Natural killer cell (primary cell): ENCODE results near the gene ENAH. TPM values are rescaled to one million over a fixed set of nuclear protein-coding genes. Genes with fewer than 3 reads are reported as not detected.
"Not testable (repeated sequence)": the region's sequence is repeated elsewhere in the genome, so short reads cannot be mapped to it uniquely, and the experiment has no call there.

Experiments used
- ATAC-seq, 3 donors: fragments of 150-1000 bp in 2 of 3; fragments of 200-7000 bp in 1 of 3; cut with Tn5 transposase; 1 replicate in 1 of 3; 2 replicates in 2 of 3; pipeline ENCODE4 v1.10.0; 2021; ENCODE audit warnings: mild to moderate bottlenecking in 2 of 3, moderate library complexity in 2 of 3
- DNase-seq, 2 donors: peaks; one replicate each; pipeline versions ENCODE4 v3.0.0 to v3.0.0-alpha.2; 2013 to 2021; ENCODE audit warnings: mixed read lengths in 1 of 2
- H3K27ac ChIP-seq: one replicate; pipeline ENCODE4 v1.5.1; 2013; ENCODE audit warnings: mild to moderate bottlenecking, low read length
- H3K27me3 ChIP-seq: one replicate; pipeline ENCODE4 v1.6.1; 2013; ENCODE audit warnings: low read length; ENCODE audit not compliant: control insufficient read depth, insufficient read depth
- H3K36me3 ChIP-seq: one replicate; pipeline ENCODE4 v1.6.1; 2013; ENCODE audit warnings: low read length; ENCODE audit not compliant: control insufficient read depth, insufficient read depth
- H3K4me1 ChIP-seq: one replicate; pipeline ENCODE4 v1.6.1; 2013; ENCODE audit warnings: low read length; ENCODE audit not compliant: control insufficient read depth, insufficient read depth
- H3K4me3 ChIP-seq: one replicate; pipeline ENCODE4 v1.5.1; 2013; ENCODE audit warnings: low read length
- H3K9me3 ChIP-seq: one replicate; pipeline ENCODE4 v1.6.1; 2013; ENCODE audit warnings: low read length; ENCODE audit not compliant: control insufficient read depth, insufficient read depth
- H3K27ac Mint-ChIP-seq, 2 donors: one replicate each; pipeline ENCODE4 v1.8.0; 2022; ENCODE audit warnings: mild to moderate bottlenecking in 2 of 2, mixed read lengths in 2 of 2, moderate library complexity in 1 of 2
- H3K27me3 Mint-ChIP-seq, 2 donors: one replicate each; pipeline ENCODE4 v1.8.0; 2022; ENCODE audit warnings: low read depth in 2 of 2, mixed read lengths in 2 of 2
- H3K36me3 Mint-ChIP-seq: one replicate; pipeline ENCODE4 v1.8.0; 2022; ENCODE audit warnings: mixed read lengths
- H3K4me1 Mint-ChIP-seq, 2 donors: one replicate each; pipeline ENCODE4 v1.8.0; 2022; ENCODE audit warnings: mixed read lengths in 2 of 2
- H3K4me3 Mint-ChIP-seq: one replicate; pipeline ENCODE4 v1.8.0; 2022; ENCODE audit warnings: mild to moderate bottlenecking, moderate library complexity, mixed read lengths
- H3K9me3 Mint-ChIP-seq, 2 donors: one replicate each; pipeline ENCODE4 v1.8.0; 2022; ENCODE audit warnings: mixed read lengths in 2 of 2
- CTCF ChIP-seq: fragments of 200-600 bp; IDR thresholded peaks from one replicate; pipeline ENCODE4 v1.8.0; 2022; ENCODE audit warnings: antibody characterized with exemption
- WGBS: methylation state at CpG from one replicate; pipeline ENCODE4 v1.1.7; 2013; ENCODE audit warnings: missing lambda C conversion rate; ENCODE audit not compliant: insufficient coverage; 5-methylcytosine and 5-hydroxymethylcytosine counted together
- intact Hi-C: fragments of 100-400 bp; cut with micrococcal nuclease; formaldehyde crosslinking; loops from one replicate; pipeline ENCODE4 v1.14.2; 2022
- total RNA-seq, 4 donors: library from RNA; stranded (reverse); fragments of 120-200 nt in 1 of 4; gene quantifications; one replicate each; pipeline versions ENCODE4 v1.2.3 to v1.2.4, GENCODE V29; 2013 to 2022

ENAH gene
- total RNA-seq, 3 donors from 2014 or later (not counting 1 experiment from before 2014, with no cell fraction given) = not detected

GRCh38 chr1:225511828-225512381 is 141.0 kb downstream of the ENAH start:
- Histone ChIP-seq H3K4me1 (no peaks in the 10 kb centered on the region), H3K4me3 (no peak overlapping the region), H3K27ac (no peak overlapping the region), H3K9me3 (no peaks in the 10 kb centered on the region), H3K36me3 (no peaks in the 10 kb centered on the region), H3K27me3 (no peaks in the 10 kb centered on the region)
- Mint-ChIP-seq H3K27ac (no peak overlapping the region), H3K9me3 (no peaks in the 10 kb centered on the region), H3K4me3 (no peak overlapping the region), H3K4me1 (no peaks in the 10 kb centered on the region), H3K36me3 (no peaks in the 10 kb centered on the region), H3K27me3 (peaks cover 3 to 15% of the 10 kb centered on the region in 2 donors)
- no peak for ATAC-seq
- WGBS = 79% methylated on average over 3 of the region's 4 CpGs
- intact Hi-C loops = no loop called here
- TF ChIP-seq CTCF = no peak
- DNase-seq = no peak

GRCh38 chr1:225510740-225511139 is 142.2 kb downstream of the ENAH start:
- H3K4me3 ChIP-seq, H3K27ac ChIP-seq, H3K4me3 Mint-ChIP-seq, H3K27ac Mint-ChIP-seq, H3K36me3 Mint-ChIP-seq, H3K9me3 ChIP-seq, H3K36me3 ChIP-seq, H3K27me3 ChIP-seq, intact Hi-C loops, H3K9me3 Mint-ChIP-seq, DNase-seq, H3K4me1 Mint-ChIP-seq, ATAC-seq, H3K4me1 ChIP-seq: not testable (repeated sequence)
- peaks cover 3 to 10% of the 10 kb centered on the region in 2 donors for H3K27me3 Mint-ChIP-seq
- 91% methylated on average over 2 of the region's 2 CpGs for WGBS

GRCh38 chr1:225509770-225510169 is 143.2 kb downstream of the ENAH start:
- Histone ChIP-seq H3K9me3 (no peaks in the 10 kb centered on the region), H3K4me3 (no peak overlapping the region), H3K27me3 (no peaks in the 10 kb centered on the region), H3K4me1 (no peaks in the 10 kb centered on the region), H3K36me3 (no peaks in the 10 kb centered on the region), H3K27ac (no peak overlapping the region)
- Mint-ChIP-seq H3K36me3 (no peaks in the 10 kb centered on the region), H3K27ac (no peak overlapping the region), H3K4me1 (no peaks in the 10 kb centered on the region), H3K9me3 (no peaks in the 10 kb centered on the region), H3K4me3 (no peak overlapping the region), H3K27me3 (peaks cover 2 to 3% of the 10 kb centered on the region in 2 donors)
- ATAC-seq = no peak
- DNase-seq = no peak
- 86% methylated on average over 2 of the region's 3 CpGs for WGBS
- intact Hi-C loops = no loop called here
- no peak for TF ChIP-seq CTCF

- TF ChIP-seq CTCF = no peak
- 92% methylated on average over 2 of the region's 2 CpGs for WGBS
- H3K9me3 ChIP-seq = no peaks in the 10 kb centered on the region
- H3K36me3 ChIP-seq = no peaks in the 10 kb centered on the region
- DNase-seq (no peak), ATAC-seq (no peak)
- Mint-ChIP-seq H3K27me3 (peaks cover 0 to 3% of the 10 kb centered on the region in 2 donors), H3K36me3 (no peaks in the 10 kb centered on the region), H3K9me3 (no peaks in the 10 kb centered on the region), H3K4me1 (no peaks in the 10 kb centered on the region), H3K27ac (no peak overlapping the region), H3K4me3 (no peak overlapping the region)
- intact Hi-C loops = no loop called here
- H3K4me1 ChIP-seq = no peaks in the 10 kb centered on the region
- H3K27me3 ChIP-seq = no peaks in the 10 kb centered on the region
- H3K27ac ChIP-seq = no peak overlapping the region
- no peak overlapping the region for H3K4me3 ChIP-seq
Measured at GRCh38 chr1:225509376-225509707, 143.6 kb downstream of the ENAH start.
